ENCODE data around the gene ADAMTSL2.

- no peak for TF ChIP-seq POLR2A (IDR thresholded peaks at IDR 0.05)
- TF ChIP-seq, protein P1, sequence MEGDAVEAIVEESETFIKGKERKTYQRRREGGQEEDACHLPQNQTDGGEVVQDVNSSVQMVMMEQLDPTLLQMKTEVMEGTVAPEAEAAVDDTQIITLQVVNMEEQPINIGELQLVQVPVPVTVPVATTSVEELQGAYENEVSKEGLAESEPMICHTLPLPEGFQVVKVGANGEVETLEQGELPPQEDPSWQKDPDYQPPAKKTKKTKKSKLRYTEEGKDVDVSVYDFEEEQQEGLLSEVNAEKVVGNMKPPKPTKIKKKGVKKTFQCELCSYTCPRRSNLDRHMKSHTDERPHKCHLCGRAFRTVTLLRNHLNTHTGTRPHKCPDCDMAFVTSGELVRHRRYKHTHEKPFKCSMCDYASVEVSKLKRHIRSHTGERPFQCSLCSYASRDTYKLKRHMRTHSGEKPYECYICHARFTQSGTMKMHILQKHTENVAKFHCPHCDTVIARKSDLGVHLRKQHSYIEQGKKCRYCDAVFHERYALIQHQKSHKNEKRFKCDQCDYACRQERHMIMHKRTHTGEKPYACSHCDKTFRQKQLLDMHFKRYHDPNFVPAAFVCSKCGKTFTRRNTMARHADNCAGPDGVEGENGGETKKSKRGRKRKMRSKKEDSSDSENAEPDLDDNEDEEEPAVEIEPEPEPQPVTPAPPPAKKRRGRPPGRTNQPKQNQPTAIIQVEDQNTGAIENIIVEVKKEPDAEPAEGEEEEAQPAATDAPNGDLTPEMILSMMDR (IDR thresholded peaks at IDR 0.05), result no peak
These were observed 47.2 kb upstream of the ADAMTSL2 start for GRCh38 chr9:133487331-133487725.

Data from tibial nerve (tissue), 3 donors.